Neural progenitor cell (in vitro differentiated cells): ENCODE measurements around the gene LRRC28. TPM values are rescaled to one million over a fixed set of nuclear protein-coding genes. Genes with fewer than 3 reads are reported as not detected.

ENCODE experiments used
- DNase-seq: peaks from one replicate; pipeline ENCODE4 v3.0.0-alpha.2; 2016; ENCODE audit warnings: low spot score
- H2AFZ ChIP-seq: fragments of 200-600 bp; sonication (generic); replicated peaks from 2 replicates; pipeline ENCODE4 v1.6.1; 2016; ENCODE audit warnings: antibody characterized with exemption
- H3F3A ChIP-seq: fragments of 200-600 bp; sonication (generic); 2 replicates; pipeline ENCODE4 v1.6.1; 2016; ENCODE audit warnings: antibody characterized with exemption, low read depth
- H3K27ac ChIP-seq: fragments of 200-600 bp; sonication (generic); 2 replicates; pipeline ENCODE4 v1.5.1; 2016; ENCODE audit warnings: mild to moderate bottlenecking
- H3K27me3 ChIP-seq: fragments of 200-600 bp; sonication (generic); 2 replicates; pipeline ENCODE4 v1.6.1; 2016; ENCODE audit warnings: mild to moderate bottlenecking, moderate library complexity
- H3K36me3 ChIP-seq: fragments of 200-600 bp; sonication (generic); 2 replicates; pipeline ENCODE4 v1.5.1; 2016
- H3K4me1 ChIP-seq: fragments of 200-600 bp; sonication (generic); 2 replicates; pipeline ENCODE4 v1.6.1; 2016; ENCODE audit warnings: mixed run types
- H3K4me2 ChIP-seq: fragments of 200-600 bp; sonication (generic); 2 replicates; pipeline ENCODE4 v1.6.1; 2016
- H3K4me3 ChIP-seq: fragments of 200-600 bp; sonication (generic); 2 replicates; pipeline ENCODE4 v1.5.1; 2016
- H3K79me2 ChIP-seq: fragments of 200-600 bp; sonication (generic); 2 replicates; pipeline ENCODE4 v1.6.1; 2016; ENCODE audit warnings: low read depth
- H3K9ac ChIP-seq: fragments of 200-600 bp; sonication (generic); 2 replicates; pipeline ENCODE4 v1.6.1; 2016
- H3K9me3 ChIP-seq: fragments of 200-600 bp; sonication (generic); 2 replicates; pipeline ENCODE4 v1.5.1; 2016; ENCODE audit warnings: low read depth
- H4K20me1 ChIP-seq: fragments of 200-600 bp; sonication (generic); 2 replicates; pipeline ENCODE4 v1.6.1; 2016; ENCODE audit warnings: low read depth
- H3K27ac Mint-ChIP-seq: 3 replicates; pipeline ENCODE4 v1.8.0; 2021; ENCODE audit warnings: mixed read lengths
- H3K27me3 Mint-ChIP-seq: 2 replicates; pipeline ENCODE4 v1.8.0; 2022; ENCODE audit warnings: low read depth, mild to moderate bottlenecking, inconsistent platforms, moderate library complexity, mixed read lengths; ENCODE audit not compliant: insufficient read depth
- H3K36me3 Mint-ChIP-seq: 3 replicates; pipeline ENCODE4 v1.8.0; 2021; ENCODE audit warnings: mixed read lengths
- H3K4me1 Mint-ChIP-seq: 3 replicates; pipeline ENCODE4 v1.8.0; 2021; ENCODE audit warnings: mixed read lengths
- H3K4me3 Mint-ChIP-seq: 3 replicates; pipeline ENCODE4 v1.8.0; 2021; ENCODE audit warnings: mild to moderate bottlenecking, moderate library complexity, mixed read lengths
- H3K9me3 Mint-ChIP-seq: 3 replicates; pipeline ENCODE4 v1.8.0; 2020; ENCODE audit warnings: mixed read lengths
- CTCF ChIP-seq: fragments of 200-600 bp; sonication (generic); IDR thresholded peaks from 2 replicates; pipeline ENCODE4 v1.5.1; 2017; ENCODE audit warnings: antibody characterized with exemption, mild to moderate bottlenecking
- EZH2 ChIP-seq: fragments of 200-600 bp; sonication (generic); IDR thresholded peaks from 2 replicates; pipeline ENCODE4 v1.6.1; 2017; ENCODE audit warnings: antibody characterized with exemption, mild to moderate bottlenecking, moderate library complexity
- EZH2phosphoT487 ChIP-seq: fragments of 200-600 bp; sonication (generic); IDR thresholded peaks from 2 replicates; pipeline ENCODE4 v1.6.1; 2017; ENCODE audit warnings: antibody characterized with exemption
- total RNA-seq: library from RNA; depleted of rRNA; stranded (reverse); fragments of >200 nt; gene quantifications from 2 replicates; pipeline ENCODE4 v1.2.3, GENCODE V29; 2015; ENCODE audit warnings: low replicate concordance

LRRC28 gene
- total RNA-seq, 1 donor from 2014 or later: 34.5 TPM

GRCh38 chr15:99257107-99257750 lies 5.9 kb downstream of the LRRC28 start:
- no peak for TF ChIP-seq EZH2
- TF ChIP-seq EZH2phosphoT487: no peak
- TF ChIP-seq CTCF: no peak
- Histone ChIP-seq H3K79me2 (no peaks in the 10 kb centered on the region), H3K36me3 (no peaks in the 10 kb centered on the region), H3F3A (no peaks in the 10 kb centered on the region), H4K20me1 (no peaks in the 10 kb centered on the region), H3K27ac (no peak overlapping the region), H3K4me3 (no peak overlapping the region), H3K9ac (no peak overlapping the region), H3K27me3 (peaks cover under 1% of the 10 kb centered on the region), H3K9me3 (no peaks in the 10 kb centered on the region), H2AFZ (no peak overlapping the region), H3K4me2 (no peak overlapping the region), H3K4me1 (no peaks in the 10 kb centered on the region)
- Mint-ChIP-seq H3K27me3 (no peaks in the 10 kb centered on the region), H3K4me3 (no peak overlapping the region), H3K36me3 (peaks cover 8% of the 10 kb centered on the region), H3K4me1 (peaks cover 6% of the 10 kb centered on the region), H3K9me3 (no peaks in the 10 kb centered on the region), H3K27ac (no peak overlapping the region)
- DNase-seq: no peak

GRCh38 chr15:99264125-99264524 lies 12.8 kb downstream of the LRRC28 start:
- H4K20me1 ChIP-seq: no peaks in the 10 kb centered on the region
- Mint-ChIP-seq H3K4me1 (no peaks in the 10 kb centered on the region), H3K27me3 (peaks cover 2% of the 10 kb centered on the region), H3K4me3 (no peak overlapping the region), H3K36me3 (no peaks in the 10 kb centered on the region), H3K9me3 (no peaks in the 10 kb centered on the region), H3K27ac (no peak overlapping the region)
- H3K4me1 ChIP-seq: no peaks in the 10 kb centered on the region
- H3K27me3 ChIP-seq: no peaks in the 10 kb centered on the region
- no peaks in the 10 kb centered on the region for H3K79me2 ChIP-seq
- no peaks in the 10 kb centered on the region for H3F3A ChIP-seq
- H3K4me2 ChIP-seq: no peak overlapping the region
- H3K9ac ChIP-seq: no peak overlapping the region
- H3K27ac ChIP-seq: no peak overlapping the region
- no peak overlapping the region for H2AFZ ChIP-seq
- H3K4me3 ChIP-seq: no peak overlapping the region
- H3K9me3 ChIP-seq: no peaks in the 10 kb centered on the region
- H3K36me3 ChIP-seq: no peaks in the 10 kb centered on the region
- no peak for DNase-seq
- no peak for TF ChIP-seq EZH2
- no peak for TF ChIP-seq CTCF
- TF ChIP-seq EZH2phosphoT487: no peak

- Histone ChIP-seq H3K9me3 (no peaks in the 10 kb centered on the region), H3F3A (no peaks in the 10 kb centered on the region), H3K4me1 (no peaks in the 10 kb centered on the region), H3K4me3 (no peak overlapping the region), H2AFZ (no peak overlapping the region), H3K9ac (no peak overlapping the region), H3K4me2 (no peak overlapping the region), H3K27ac (no peak overlapping the region), H3K27me3 (no peaks in the 10 kb centered on the region), H3K79me2 (no peaks in the 10 kb centered on the region), H4K20me1 (no peaks in the 10 kb centered on the region), H3K36me3 (no peaks in the 10 kb centered on the region)
- no peaks in the 10 kb centered on the region for H3K9me3 Mint-ChIP-seq
- no peaks in the 10 kb centered on the region for H3K4me1 Mint-ChIP-seq
- no peak overlapping the region for H3K4me3 Mint-ChIP-seq
- no peak for DNase-seq
- no peak overlapping the region for H3K27ac Mint-ChIP-seq
- no peaks in the 10 kb centered on the region for H3K36me3 Mint-ChIP-seq
- H3K27me3 Mint-ChIP-seq: peaks cover 2% of the 10 kb centered on the region
- no peak for TF ChIP-seq CTCF
- no peak for TF ChIP-seq EZH2phosphoT487
- no peak for TF ChIP-seq EZH2
These were observed 14.3 kb downstream of the LRRC28 start for GRCh38 chr15:99265541-99266070.
